Right lobe of liver (tissue), 6 donors: ENCODE results near the gene VPS26B. TPM values are rescaled to one million over a fixed set of nuclear protein-coding genes. Genes with fewer than 3 reads are reported as not detected.

Experiments used
- ATAC-seq, 4 donors: fragments of 200-7000 bp; cut with Tn5 transposase; one replicate each; pipeline ENCODE4 v1.9.1; 2020; ENCODE audit warnings: mild to moderate bottlenecking in 4 of 4, moderate library complexity in 4 of 4
- DNase-seq, 3 donors: peaks; one replicate each; pipeline ENCODE4 v3.0.0-alpha.2; 2020
- H3K27ac ChIP-seq, 3 donors: fragments of 200-600 bp; one replicate each; pipeline ENCODE4 v1.8.0; 2022
- H3K27me3 ChIP-seq, 2 donors: fragments of 200-600 bp; one replicate each; pipeline ENCODE4 v1.8.0; 2022
- H3K36me3 ChIP-seq, 4 donors: fragments of 200-600 bp; sonication (generic) in 1 of 4; one replicate each; pipeline versions ENCODE4 v1.5.1 to v1.8.0; 2017 to 2022; ENCODE audit warnings: control low read depth in 1 of 4
- H3K4me1 ChIP-seq, 4 donors: fragments of 200-600 bp; sonication (generic) in 1 of 4; one replicate each; pipeline versions ENCODE4 v1.5.1 to v1.8.0; 2017 to 2022; ENCODE audit warnings: control low read depth in 1 of 4
- H3K4me3 ChIP-seq, 3 donors: fragments of 200-600 bp; one replicate each; pipeline ENCODE4 v1.8.0; 2022
- H3K9me3 ChIP-seq, 4 donors: fragments of 200-600 bp; sonication (generic) in 1 of 4; one replicate each; pipeline versions ENCODE4 v1.5.1 to v1.8.0; 2017 to 2022; ENCODE audit warnings: control low read depth in 1 of 4
- POLR2A ChIP-seq: fragments of 450-650 bp; IDR thresholded peaks from one replicate; pipeline ENCODE4 v1.6.1; 2017; ENCODE audit warnings: antibody characterized with exemption, mild to moderate bottlenecking
- WGBS: methylation state at CpG from one replicate; pipeline ENCODE4 v1.1.6; 2018; ENCODE audit warnings: low coverage, low lambda C conversion rate; ENCODE audit not compliant: insufficient coverage; ENCODE audit errors: missing lambda C conversion rate; 5-methylcytosine and 5-hydroxymethylcytosine counted together
- intact Hi-C, 2 donors: fragments of 100-400 bp; cut with DNase I; formaldehyde crosslinking; loops; one replicate each; pipeline versions ENCODE4 v1.11.2 to v1.14.1; 2022
- total RNA-seq, 6 experiments: library from RNA; depleted of rRNA in 2 of 6; stranded (reverse); fragments of >200 nt in 2 of 6; fragmentation: NEBNext Ultra II Directional in 3 of 6; extraction: Animal tissue kit (Norgen Biotek cat#: 25700) in 3 of 6; gene quantifications; one replicate each; pipeline versions ENCODE4 v1.1.0 to v1.2.4, GENCODE V29; 2016 to 2023
- TF ChIP-seq, protein P1 (sequence below), 4 donors: fragments of 200-600 bp in 3 of 4; fragments of 450-650 bp in 1 of 4; IDR thresholded peaks; one replicate each; pipeline versions ENCODE4 v1.5.1 to v1.8.0; 2016 to 2022; ENCODE audit warnings: antibody characterized with exemption in 4 of 4, mild to moderate bottlenecking in 2 of 4
- donor health status: DM: no; HTN: yes; CAD: no.
- donor health status: DM: no; HTN: no; CAD: no.
- donor health status: DM: no; HTN: no; CAD: no.
- donor health status: DM: no; HTN: yes; CAD: no.
- donor health status: DM: no; HTN: yes; CAD: no.

The VPS26B gene
- total RNA-seq, 6 experiments from 2014 or later, result 22.6 to 33.7 (median 30.0) TPM

DNA sequence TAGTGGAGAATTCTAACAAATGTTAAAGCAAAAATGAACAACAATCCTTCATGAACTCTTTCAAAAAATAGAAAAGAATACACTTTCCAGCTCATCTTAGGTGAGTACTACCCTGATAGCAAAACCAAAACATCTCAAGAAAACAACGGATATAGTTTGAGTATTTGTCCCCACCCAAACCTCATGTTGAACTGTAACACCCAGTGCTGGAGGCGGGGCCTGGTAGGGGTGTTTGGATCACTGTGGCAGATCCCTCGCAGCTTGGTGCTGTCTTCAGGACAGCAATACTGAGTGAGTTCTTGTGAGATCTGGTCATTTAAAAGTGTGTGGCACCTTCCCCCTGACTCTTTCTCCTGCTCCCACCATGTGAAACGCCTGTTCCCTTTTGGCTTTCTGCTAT, 27.7 kb upstream of the VPS26B start:
- DNase-seq (no peak), ATAC-seq (no peak)
- Histone ChIP-seq H3K4me1 (no peaks in the 10 kb centered on the region), H3K36me3 (peaks cover 0 to 42% (median 8%) of the 10 kb centered on the region in 4 donors), H3K27ac (no peak overlapping the region), H3K27me3 (no peaks in the 10 kb centered on the region), H3K4me3 (no peak overlapping the region), H3K9me3 (no peaks in the 10 kb centered on the region)
- WGBS, result 86% methylated on average over 2 of the region's 4 CpGs
- intact Hi-C loops, result no loop called here
- TF ChIP-seq, protein P1, sequence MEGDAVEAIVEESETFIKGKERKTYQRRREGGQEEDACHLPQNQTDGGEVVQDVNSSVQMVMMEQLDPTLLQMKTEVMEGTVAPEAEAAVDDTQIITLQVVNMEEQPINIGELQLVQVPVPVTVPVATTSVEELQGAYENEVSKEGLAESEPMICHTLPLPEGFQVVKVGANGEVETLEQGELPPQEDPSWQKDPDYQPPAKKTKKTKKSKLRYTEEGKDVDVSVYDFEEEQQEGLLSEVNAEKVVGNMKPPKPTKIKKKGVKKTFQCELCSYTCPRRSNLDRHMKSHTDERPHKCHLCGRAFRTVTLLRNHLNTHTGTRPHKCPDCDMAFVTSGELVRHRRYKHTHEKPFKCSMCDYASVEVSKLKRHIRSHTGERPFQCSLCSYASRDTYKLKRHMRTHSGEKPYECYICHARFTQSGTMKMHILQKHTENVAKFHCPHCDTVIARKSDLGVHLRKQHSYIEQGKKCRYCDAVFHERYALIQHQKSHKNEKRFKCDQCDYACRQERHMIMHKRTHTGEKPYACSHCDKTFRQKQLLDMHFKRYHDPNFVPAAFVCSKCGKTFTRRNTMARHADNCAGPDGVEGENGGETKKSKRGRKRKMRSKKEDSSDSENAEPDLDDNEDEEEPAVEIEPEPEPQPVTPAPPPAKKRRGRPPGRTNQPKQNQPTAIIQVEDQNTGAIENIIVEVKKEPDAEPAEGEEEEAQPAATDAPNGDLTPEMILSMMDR (IDR thresholded peaks at IDR 0.05), result no peak
- TF ChIP-seq POLR2A, result no peak

DNA sequence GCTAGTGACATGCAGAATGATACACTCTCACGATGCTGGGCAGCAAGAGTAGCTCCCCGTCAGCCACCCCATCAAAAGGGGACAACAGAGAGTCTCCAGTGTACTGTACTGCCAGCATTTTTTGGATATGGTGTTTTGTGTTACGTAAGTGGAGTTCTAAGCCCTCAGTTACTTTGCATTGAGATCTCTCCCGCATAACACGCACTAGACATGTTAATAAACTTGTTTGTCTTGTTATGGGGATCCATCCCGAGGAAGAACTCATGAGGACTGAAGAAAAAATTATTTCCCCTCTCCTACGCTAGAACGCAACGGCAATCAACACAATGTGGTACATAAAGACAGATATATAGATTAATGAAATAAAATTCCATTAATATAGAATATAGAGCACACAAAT, 24.9 kb upstream of the VPS26B start:
- TF ChIP-seq POLR2A, result no peak
- TF ChIP-seq, protein P1 (IDR thresholded peaks at IDR 0.05), result no peak
- intact Hi-C loops, result no loop called here
- Histone ChIP-seq H3K4me3 (no peak overlapping the region), H3K36me3 (peaks cover 0 to 41% (median 11%) of the 10 kb centered on the region in 4 donors), H3K9me3 (no peaks in the 10 kb centered on the region), H3K27ac (no peak overlapping the region), H3K4me1 (no peaks in the 10 kb centered on the region), H3K27me3 (no peaks in the 10 kb centered on the region)
- DNase-seq (no peak), ATAC-seq (no peak)
- 94% methylated on average over 9 of the region's 9 CpGs for WGBS

DNA sequence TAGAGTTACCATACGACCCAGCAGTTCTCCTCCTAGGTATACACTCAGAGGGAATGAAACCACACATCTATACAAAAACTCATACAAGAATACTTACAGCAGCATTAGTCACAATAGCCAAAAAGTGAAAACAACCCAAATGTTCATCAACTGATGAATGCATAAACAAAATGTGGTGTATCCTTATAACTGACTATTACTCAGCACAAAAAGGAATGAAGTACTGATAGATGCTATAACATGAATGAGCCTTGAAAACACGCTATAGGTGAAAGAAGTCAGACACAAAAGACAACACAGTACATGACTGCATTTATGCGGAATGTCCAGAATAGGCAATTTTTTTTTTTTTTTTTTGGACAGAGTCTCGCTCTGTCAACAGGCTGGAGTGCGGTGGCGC, 23.8 kb upstream of the VPS26B start:
- 90% methylated on average over 6 of the region's 6 CpGs for WGBS
- DNase-seq (no peak), ATAC-seq (no peak)
- TF ChIP-seq, protein P1 (IDR thresholded peaks at IDR 0.05), result no peak
- no peak for TF ChIP-seq POLR2A
- Histone ChIP-seq H3K27me3 (no peaks in the 10 kb centered on the region), H3K4me3 (no peak overlapping the region), H3K9me3 (no peaks in the 10 kb centered on the region), H3K27ac (no peak overlapping the region), H3K36me3 (peaks cover 0 to 50% (median 13%) of the 10 kb centered on the region in 4 donors), H3K4me1 (no peaks in the 10 kb centered on the region)
- intact Hi-C loops, result no loop called here

DNA sequence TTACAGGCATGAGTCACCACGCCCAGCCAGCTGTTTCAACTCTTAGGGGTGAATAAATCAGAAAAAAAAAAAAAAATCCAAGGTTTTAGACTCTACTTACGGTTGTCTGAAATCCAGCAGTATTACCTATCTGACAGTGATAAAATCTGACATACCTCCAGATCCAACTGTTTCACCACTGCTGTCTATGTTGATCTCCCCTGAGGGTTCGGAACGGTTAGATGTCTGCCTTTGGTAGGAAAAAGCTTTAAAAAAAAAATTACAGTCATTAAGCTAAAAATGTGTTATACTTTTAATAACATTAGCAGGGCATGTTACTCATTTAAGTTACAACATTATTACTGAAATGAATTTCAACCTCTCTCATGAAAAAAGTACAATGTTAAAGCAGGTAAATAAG, 21.8 kb upstream of the VPS26B start:
- peaks cover 0 to 58% (median 19%) of the 10 kb centered on the region in 4 donors for H3K36me3 ChIP-seq
- intact Hi-C loops, result no loop called here
- no peaks in the 10 kb centered on the region for H3K9me3 ChIP-seq
- WGBS, result 92% methylated on average over 4 of the region's 4 CpGs
- no peaks in the 10 kb centered on the region for H3K27me3 ChIP-seq
- DNase-seq (no peak), ATAC-seq (no peak)
- TF ChIP-seq, protein P1 (IDR thresholded peaks at IDR 0.05), result no peak
- TF ChIP-seq POLR2A, result no peak
- no peak overlapping the region for H3K4me3 ChIP-seq
- H3K4me1 ChIP-seq, result no peaks in the 10 kb centered on the region
- H3K27ac ChIP-seq, result no peak overlapping the region

DNA sequence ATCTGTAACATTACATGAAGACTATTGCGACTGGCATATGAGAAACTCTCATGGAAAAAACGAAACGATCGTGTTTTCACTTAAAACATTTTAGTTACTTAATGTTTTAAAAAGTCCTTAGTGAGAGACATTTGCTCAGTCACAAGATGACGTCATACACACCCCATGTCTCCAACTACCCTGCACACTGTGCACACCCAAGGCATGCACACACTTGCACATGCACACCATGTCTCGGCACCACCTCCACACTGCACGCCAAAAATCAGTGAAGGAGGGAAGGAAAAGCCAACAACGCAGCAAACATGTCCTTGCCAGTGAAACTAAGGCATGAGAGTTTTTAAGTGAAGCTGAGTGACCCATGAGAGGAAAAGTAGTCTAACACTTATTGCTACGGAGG, 18.7 kb upstream of the VPS26B start:
- H3K9me3 ChIP-seq, result no peaks in the 10 kb centered on the region
- no peaks in the 10 kb centered on the region for H3K27me3 ChIP-seq
- TF ChIP-seq POLR2A, result no peak
- TF ChIP-seq, protein P1 (IDR thresholded peaks at IDR 0.05), result no peak
- no peak overlapping the region for H3K27ac ChIP-seq
- 96% methylated on average over 9 of the region's 9 CpGs for WGBS
- DNase-seq, result no peak
- H3K4me3 ChIP-seq, result no peak overlapping the region
- H3K4me1 ChIP-seq, result no peaks in the 10 kb centered on the region
- ATAC-seq, result no peak
- peaks cover 0 to 79% (median 27%) of the 10 kb centered on the region in 4 donors for H3K36me3 ChIP-seq
- intact Hi-C loops, result no loop called here
